ENCODE measurements around the gene ACAN.

GRCh38 chr15:88858934-88859333, 55.7 kb downstream of the ACAN start:
- TF ChIP-seq, protein P1, sequence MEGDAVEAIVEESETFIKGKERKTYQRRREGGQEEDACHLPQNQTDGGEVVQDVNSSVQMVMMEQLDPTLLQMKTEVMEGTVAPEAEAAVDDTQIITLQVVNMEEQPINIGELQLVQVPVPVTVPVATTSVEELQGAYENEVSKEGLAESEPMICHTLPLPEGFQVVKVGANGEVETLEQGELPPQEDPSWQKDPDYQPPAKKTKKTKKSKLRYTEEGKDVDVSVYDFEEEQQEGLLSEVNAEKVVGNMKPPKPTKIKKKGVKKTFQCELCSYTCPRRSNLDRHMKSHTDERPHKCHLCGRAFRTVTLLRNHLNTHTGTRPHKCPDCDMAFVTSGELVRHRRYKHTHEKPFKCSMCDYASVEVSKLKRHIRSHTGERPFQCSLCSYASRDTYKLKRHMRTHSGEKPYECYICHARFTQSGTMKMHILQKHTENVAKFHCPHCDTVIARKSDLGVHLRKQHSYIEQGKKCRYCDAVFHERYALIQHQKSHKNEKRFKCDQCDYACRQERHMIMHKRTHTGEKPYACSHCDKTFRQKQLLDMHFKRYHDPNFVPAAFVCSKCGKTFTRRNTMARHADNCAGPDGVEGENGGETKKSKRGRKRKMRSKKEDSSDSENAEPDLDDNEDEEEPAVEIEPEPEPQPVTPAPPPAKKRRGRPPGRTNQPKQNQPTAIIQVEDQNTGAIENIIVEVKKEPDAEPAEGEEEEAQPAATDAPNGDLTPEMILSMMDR (IDR thresholded peaks at IDR 0.05), result no peak
- no peak for TF ChIP-seq POLR2A (IDR thresholded peaks at IDR 0.05)
- TF ChIP-seq POLR2AphosphoS5 (IDR thresholded peaks at IDR 0.05), result no peak
- TF ChIP-seq EP300 (IDR thresholded peaks at IDR 0.05), result no peak

Data from suprapubic skin (tissue), 4 donors.